ENCODE results near the gene GLB1L2.

Gene GLB1L2

GRCh38 chr11:134387501-134387900 lies 55.7 kb downstream of the GLB1L2 start:
- DNase-seq: no peak

- no peak for DNase-seq
Observed at GRCh38 chr11:134388590-134388989, 56.8 kb downstream of the GLB1L2 start.

GRCh38 chr11:134389464-134390180 lies 57.8 kb downstream of the GLB1L2 start:
- no peak for DNase-seq

- DNase-seq: no peak
Observed at GRCh38 chr11:134390706-134391569, 59.1 kb downstream of the GLB1L2 start.

- no peak for DNase-seq
Observed at GRCh38 chr11:134391656-134392055, 59.9 kb downstream of the GLB1L2 start.

GRCh38 chr11:134392953-134393615 lies 61.3 kb downstream of the GLB1L2 start:
- no peak for DNase-seq

GRCh38 chr11:134393638-134394037 lies 61.9 kb downstream of the GLB1L2 start:
- no peak for DNase-seq

- no peak for DNase-seq
Observed at GRCh38 chr11:134394311-134394710, 62.5 kb downstream of the GLB1L2 start.

GRCh38 chr11:134395002-134395401 lies 63.2 kb downstream of the GLB1L2 start:
- no peak for DNase-seq

GRCh38 chr11:134397304-134398078 lies 65.7 kb downstream of the GLB1L2 start:
- no peak for DNase-seq

- no peak for DNase-seq
Observed at GRCh38 chr11:134398079-134398444, 66.3 kb downstream of the GLB1L2 start.

- no peak for DNase-seq
Observed at GRCh38 chr11:134398644-134399292, 67.0 kb downstream of the GLB1L2 start.

- DNase-seq: no peak
Observed at GRCh38 chr11:134399293-134399654, 67.5 kb downstream of the GLB1L2 start.

- no peak for DNase-seq
Observed at GRCh38 chr11:134399996-134400395, 68.2 kb downstream of the GLB1L2 start.

- DNase-seq: no peak
Observed at GRCh38 chr11:134401825-134402809, 70.3 kb downstream of the GLB1L2 start.

GRCh38 chr11:134402910-134403309 lies 71.1 kb downstream of the GLB1L2 start:
- no peak for DNase-seq

GRCh38 chr11:134404575-134405341 lies 73.0 kb downstream of the GLB1L2 start:
- no peak for DNase-seq

- DNase-seq: no peak
Observed at GRCh38 chr11:134405436-134405835, 73.6 kb downstream of the GLB1L2 start.

- DNase-seq: no peak
Observed at GRCh38 chr11:134405841-134406240, 74.1 kb downstream of the GLB1L2 start.

Data from NCI-H2171 (cell line).